Measurements from ENCODE around the gene MEGF6. TPM values are rescaled to one million over a fixed set of nuclear protein-coding genes. Genes with fewer than 3 reads are reported as not detected.

MEGF6 gene
- total and polyA plus RNA-seq, 11 donors = 1.9 to 16.2 (median 5.1) TPM

- no peak overlapping the region for H3K27ac ChIP-seq
- H3K36me3 ChIP-seq = no peaks in the 10 kb centered on the region
- H3K27me3 ChIP-seq = peaks cover 0 to 3% (median 0%) of the 10 kb centered on the region in 9 donors
- WGBS, 4 donors = 79 to 82% (median 80%) methylated on average over 12 to 21 of the region's 21 CpGs
- no peak for ATAC-seq
- no peak overlapping the region for H3K4me3 ChIP-seq
- peaks cover 0 to 7% (median 0%) of the 10 kb centered on the region in 12 donors for H3K4me1 ChIP-seq
- no peaks in the 10 kb centered on the region for H3K9me3 ChIP-seq
- intact Hi-C loops (cut with DNase I) = no loop called here
- DNase-seq = no peak
- no peak for TF ChIP-seq CTCF (IDR thresholded peaks at IDR 0.05)
- TF ChIP-seq POLR2A (IDR thresholded peaks at IDR 0.05) = no peak
These were observed 41.0 kb downstream of the MEGF6 start for GRCh38 chr1:3570066-3570986.

- no peaks in the 10 kb centered on the region for H3K36me3 ChIP-seq
- intact Hi-C loops (cut with DNase I) = loop anchor here in 8 of 10 donors (5.0 to 10.0 kb wide), 5 partner anchors 75 to 158 kb away; no protein-coding TSS in a partner anchor
These were observed 41.9 kb downstream of the MEGF6 start for GRCh38 chr1:3569436-3569835.

GRCh38 chr1:3568815-3569435, 42.4 kb downstream of the MEGF6 start:
- Histone ChIP-seq H3K36me3 (no peaks in the 10 kb centered on the region), H3K9me3 (no peaks in the 10 kb centered on the region), H3K4me1 (peaks cover 0 to 7% (median 0%) of the 10 kb centered on the region in 12 donors), H3K4me3 (no peak overlapping the region), H3K27me3 (peaks cover 0 to 13% (median 0%) of the 10 kb centered on the region in 9 donors), H3K27ac (no peak overlapping the region)
- ATAC-seq = peak in 3 of 4 donors; percentile 53 to 83 (median 57)
- peak in 1 of 5 donors; percentile 59 for DNase-seq
- 48 to 89% (median 84%) methylated on average over 6 to 13 of the region's 13 CpGs for WGBS, 4 donors
- TF ChIP-seq CTCF (IDR thresholded peaks at IDR 0.05) (no peak), POLR2A (IDR thresholded peaks at IDR 0.05) (no peak)
- intact Hi-C loops (cut with DNase I) = loop anchor here in 8 of 10 donors (5.0 to 10.0 kb wide), 5 partner anchors 74 to 158 kb away; no protein-coding TSS in a partner anchor

More at GRCh38 chr1:3569436-3569835, 41.9 kb downstream of the MEGF6 start:
- Histone ChIP-seq H3K9me3 (no peaks in the 10 kb centered on the region), H3K27me3 (peaks cover 0 to 11% (median 0%) of the 10 kb centered on the region in 9 donors), H3K4me3 (no peak overlapping the region), H3K27ac (no peak overlapping the region), H3K4me1 (peaks cover 0 to 7% (median 0%) of the 10 kb centered on the region in 12 donors)
- WGBS, 4 donors = 88 to 97% (median 94%) methylated on average over 6 to 8 of the region's 8 CpGs
- ATAC-seq (no peak), DNase-seq (no peak)
- no peak for TF ChIP-seq POLR2A (IDR thresholded peaks at IDR 0.05)
- TF ChIP-seq CTCF (IDR thresholded peaks at IDR 0.05) = no peak

Measured in heart left ventricle (tissue), 16 donors.